Measurements from ENCODE around the gene PRTFDC1. TPM values are rescaled to one million over a fixed set of nuclear protein-coding genes. Genes with fewer than 3 reads are reported as not detected.
"Not testable (repeated sequence)": the region's sequence is repeated elsewhere in the genome, so short reads cannot be mapped to it uniquely, and the experiment has no call there.

Gene PRTFDC1
- total RNA-seq, 1 donor from 2014 or later, result 2.7 TPM

DNA sequence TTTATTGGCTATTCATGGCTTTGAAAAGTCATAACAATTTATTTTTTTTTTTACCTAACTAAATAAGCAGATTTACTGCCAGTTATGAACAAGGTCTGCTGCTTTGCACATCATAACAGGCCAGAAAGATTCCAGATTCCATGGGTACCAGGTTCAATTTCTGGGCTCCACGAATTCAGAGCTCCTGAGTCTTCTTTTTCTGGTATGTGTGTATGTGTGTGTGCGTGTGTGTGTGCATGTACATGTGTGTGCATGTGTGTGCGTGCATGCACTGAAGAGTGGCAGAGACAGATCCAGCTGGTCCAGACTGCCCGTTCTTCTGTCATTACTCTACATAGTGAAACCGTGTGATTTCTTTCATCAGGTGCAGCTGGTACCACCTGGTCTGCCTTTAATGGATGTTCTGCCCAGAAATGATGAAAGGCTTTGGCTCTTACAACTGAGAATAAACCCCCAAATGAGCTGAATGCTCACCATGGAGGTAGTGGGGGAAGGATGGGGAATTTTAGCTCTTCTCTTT lies 14.6 kb upstream of the PRTFDC1 start:
- no peak for DNase-seq (ENCODE audit: low spot score)

DNA sequence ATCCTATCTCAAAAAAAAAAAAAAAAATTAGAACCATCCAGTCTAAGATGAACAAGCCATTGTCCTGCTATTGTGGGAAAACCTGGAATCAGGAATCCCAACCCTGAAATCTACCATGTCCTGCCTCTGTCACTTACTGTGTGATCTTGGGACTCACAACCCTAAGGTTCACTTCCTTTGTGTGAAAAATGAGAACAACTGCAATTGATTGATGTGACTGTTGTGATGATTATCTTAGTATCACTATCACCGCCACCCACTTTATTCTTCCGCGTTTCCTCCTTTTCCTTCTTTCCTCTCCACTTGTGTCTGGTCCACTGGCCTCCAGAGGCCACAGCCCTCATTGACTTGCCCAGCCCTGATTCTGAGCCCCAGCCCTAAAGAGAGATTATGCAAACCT lies 12.6 kb upstream of the PRTFDC1 start:
- DNase-seq (ENCODE audit: low spot score), result no peak

DNA sequence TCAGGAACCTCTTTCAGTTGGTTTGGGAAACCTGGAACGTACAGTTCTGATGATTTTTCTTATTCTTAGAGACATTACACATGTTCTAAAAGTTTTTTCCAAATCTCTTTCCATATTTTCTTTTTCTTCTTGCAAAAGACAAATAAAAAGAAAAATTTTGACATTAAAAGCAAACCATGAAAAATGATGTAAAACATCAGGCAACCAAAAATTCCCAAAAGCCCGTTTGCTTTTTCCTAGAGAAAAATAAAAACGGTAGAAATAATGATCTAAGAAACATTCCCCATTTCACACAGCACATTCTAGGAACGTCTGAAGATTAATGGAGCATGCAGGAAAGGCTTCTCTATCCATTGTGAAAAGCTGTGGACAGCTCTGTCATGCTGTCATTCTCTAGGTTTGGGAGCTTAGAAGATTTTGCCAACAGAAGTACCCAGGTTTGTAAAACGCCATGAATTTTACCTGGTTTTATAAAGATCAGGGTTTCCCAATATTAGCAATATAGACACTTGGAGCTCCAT lies 11.2 kb upstream of the PRTFDC1 start:
- DNase-seq (ENCODE audit: low spot score), result no peak

DNA sequence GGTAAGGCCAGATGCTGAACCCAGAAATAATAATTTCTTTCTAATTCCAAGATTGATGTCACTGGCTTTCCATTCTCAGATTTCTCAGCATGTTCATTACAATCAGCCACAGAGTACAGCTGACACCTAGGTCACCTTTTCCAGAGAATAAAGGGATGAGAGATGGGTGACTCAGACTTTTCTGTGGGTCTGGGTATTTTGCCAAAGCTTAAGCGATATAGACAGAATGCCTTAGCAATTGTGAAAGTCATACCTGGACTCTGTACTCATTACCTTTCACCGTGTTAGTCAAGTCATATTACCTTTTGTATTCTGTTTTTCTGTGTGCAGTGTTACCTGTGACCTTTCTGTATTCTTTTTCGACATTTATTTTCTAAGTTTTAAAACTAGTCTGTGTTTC lies 10.6 kb upstream of the PRTFDC1 start:
- no peak for DNase-seq (ENCODE audit: low spot score)

DNA sequence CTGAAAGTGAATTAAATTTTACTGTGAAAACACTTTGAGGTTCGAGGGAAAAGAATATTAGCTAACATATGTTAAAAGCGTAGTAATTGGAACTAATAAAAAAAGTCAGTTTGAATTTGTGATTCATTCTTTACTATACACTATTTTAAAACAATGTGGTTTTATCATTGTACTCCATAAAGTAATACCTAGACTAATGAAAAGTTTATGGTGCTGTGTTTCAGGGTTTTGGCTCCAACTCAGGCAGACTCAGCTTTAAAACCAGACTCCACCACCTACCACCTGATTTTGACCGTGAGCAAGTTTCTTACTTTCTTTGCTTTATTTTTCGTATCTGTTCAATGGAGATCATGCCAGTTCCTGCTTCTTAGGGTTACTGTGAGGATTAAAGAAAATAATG lies 9.2 kb upstream of the PRTFDC1 start:
- no peak for DNase-seq (ENCODE audit: low spot score)

DNA sequence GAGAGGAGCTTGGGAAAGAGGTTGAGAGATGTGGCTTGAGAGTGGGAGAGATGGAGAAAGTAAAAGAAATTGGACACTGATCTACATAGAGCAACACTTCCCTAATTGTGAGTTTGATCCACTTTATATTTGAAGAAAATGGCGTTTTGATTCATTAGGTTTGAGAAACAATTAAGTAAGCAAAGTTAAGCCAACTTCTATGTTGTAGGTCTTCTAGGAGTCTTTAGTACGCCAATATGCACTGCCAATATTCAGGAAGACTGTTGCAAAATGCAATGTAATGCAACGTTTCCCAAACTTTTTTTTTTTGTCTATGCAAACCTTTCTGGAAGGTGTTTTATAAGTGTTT lies 7.0 kb upstream of the PRTFDC1 start:
- no peak for DNase-seq (ENCODE audit: low spot score)

DNA sequence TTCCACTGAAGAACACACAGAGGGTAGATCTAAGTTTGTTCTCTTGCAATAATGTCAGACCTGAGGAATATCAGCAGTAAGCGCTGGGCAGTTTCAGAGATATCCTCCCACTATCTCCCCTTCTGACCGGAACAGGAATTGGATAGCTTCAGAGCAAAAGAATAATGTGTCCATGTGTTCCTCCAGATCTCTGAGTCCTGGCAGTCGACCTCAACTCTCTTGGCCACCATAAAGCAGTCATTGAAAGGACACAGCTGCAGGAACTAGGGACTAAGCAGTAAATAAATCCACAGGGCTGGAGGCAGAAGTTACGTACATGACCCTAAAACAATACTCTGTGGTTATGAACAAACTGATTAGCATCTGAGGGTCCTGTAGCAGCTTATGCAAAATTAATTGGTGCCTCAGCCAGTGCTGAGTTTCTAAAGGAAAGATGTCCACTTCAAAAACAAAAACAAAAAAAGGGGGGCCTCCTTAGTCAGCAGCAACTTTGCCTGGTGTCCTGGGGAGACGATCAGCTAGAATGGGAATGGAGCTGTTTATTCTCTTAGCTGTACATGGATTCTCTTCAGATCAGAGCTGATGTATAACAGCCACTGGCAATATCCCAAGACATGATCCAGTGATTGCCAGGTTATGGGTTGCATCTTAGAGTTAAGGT lies 6.4 kb upstream of the PRTFDC1 start:
- DNase-seq (ENCODE audit: low spot score), result no peak

DNA sequence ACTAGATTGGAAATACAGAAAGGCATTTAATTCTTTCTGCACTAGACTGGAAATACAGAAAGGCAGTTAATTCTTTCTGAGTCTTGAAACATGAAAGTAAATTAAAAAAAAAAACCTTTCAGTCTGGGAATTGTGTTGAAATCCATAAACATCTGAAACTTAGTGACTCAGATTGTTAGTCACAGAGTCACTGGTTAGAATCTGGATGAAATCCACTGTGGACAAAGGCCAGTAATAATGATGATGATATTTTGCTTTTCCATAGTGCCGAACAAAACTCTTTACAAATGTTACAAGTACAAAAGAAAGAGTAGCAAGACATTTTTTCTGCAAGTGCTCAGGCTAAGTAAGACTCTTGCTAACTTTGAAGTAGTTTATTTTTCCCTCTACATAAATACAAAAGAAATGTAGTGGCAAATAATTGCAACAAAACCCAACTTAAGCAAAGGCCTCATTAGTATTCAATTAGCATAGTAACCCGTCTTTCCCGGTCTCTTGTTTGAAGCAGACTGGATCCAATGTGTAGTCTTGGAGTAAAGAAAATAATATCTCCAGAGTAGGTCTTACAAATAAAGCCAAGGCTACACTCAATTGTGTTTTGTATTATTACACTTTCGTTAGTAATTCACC lies 5.8 kb upstream of the PRTFDC1 start:
- DNase-seq (ENCODE audit: low spot score), result no peak

DNA sequence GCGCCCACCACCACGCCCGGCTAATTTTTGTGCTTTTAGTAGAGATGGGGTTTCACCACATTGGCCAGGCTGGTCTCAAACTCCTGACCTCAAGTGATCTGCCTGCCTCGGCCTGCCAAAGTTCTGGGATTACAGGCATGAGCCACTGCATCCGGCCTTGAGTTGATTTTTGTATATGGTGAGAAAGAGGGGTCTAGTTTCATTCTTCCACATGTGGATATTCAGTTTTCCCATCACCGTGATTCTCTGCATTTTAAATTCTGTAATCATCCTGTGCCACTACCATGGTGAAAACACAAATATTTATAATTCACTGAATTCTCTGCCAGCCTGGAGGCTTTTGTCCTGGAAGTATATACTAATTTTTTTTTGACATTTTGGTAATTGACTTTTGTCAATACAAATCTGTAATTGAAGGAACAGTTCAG lies 5.2 kb upstream of the PRTFDC1 start:
- DNase-seq (ENCODE audit: low spot score), result not testable (repeated sequence)

DNA sequence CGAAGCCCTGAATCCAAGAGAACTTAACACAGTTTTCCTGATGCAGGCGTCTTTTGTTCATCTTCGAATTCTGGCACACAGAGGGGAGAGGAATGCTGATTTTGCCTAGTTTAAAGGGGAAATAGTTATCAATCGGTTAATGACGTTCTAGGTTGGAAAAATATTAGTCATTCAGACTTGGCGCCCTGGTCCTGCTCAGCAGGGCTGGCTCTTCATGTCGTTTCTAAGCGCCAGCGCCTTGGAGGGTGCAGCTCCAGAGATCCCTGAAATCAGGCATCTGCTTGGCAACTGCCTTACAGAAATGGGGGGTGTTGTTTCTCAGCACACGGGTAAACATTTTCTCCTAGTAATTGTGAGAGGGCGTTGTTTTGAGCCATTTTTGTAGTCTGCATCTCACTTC lies 1.3 kb upstream of the PRTFDC1 start:
- no peak for DNase-seq (ENCODE audit: low spot score)

DNA sequence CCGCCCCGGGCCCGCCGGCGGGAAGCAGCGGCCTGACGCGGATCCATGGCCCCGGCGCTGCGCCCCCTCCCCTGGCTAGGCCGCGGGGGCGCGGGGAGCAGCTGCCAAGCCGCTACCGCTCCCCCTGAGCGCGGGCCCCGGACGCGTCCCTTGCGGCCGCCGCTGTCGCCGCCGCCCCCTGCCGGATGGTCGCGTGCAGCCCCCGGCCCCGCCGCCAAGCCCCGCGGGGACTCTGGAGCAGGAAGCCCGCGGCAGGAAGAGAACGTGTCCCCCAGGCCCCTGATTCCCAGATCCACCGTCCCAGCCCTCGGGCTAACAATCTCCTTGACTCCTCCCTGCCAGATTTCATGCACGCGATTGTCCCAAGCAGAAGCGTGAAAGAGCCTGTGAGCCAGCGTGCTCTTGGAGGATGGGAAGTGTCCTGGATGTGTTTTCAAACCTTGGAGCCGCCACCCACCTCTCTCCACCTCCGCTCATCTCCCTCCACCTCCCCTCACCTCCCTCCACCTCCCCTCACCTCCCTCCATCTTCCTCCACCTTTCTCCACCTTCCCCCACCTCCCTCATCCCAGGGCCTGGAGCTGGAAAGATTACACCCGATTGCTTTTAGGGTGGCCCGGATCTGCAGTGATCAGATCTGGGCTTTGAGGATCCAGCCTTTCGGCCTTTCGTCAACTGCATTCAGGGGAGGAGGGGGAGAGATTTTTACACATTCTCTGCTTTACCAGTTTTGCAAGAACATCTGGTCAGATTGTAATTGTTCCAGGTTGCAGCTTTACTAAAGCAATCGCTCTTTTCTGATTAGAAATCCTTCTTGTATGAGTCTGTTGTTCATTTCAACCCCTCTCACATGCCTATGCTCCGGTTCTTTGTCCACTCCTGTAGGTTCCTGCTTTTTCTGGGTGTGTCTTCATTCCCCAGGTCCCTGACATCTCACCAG lies 570 bp upstream of the PRTFDC1 start:
- DNase-seq (ENCODE audit: low spot score), result no peak

DNA sequence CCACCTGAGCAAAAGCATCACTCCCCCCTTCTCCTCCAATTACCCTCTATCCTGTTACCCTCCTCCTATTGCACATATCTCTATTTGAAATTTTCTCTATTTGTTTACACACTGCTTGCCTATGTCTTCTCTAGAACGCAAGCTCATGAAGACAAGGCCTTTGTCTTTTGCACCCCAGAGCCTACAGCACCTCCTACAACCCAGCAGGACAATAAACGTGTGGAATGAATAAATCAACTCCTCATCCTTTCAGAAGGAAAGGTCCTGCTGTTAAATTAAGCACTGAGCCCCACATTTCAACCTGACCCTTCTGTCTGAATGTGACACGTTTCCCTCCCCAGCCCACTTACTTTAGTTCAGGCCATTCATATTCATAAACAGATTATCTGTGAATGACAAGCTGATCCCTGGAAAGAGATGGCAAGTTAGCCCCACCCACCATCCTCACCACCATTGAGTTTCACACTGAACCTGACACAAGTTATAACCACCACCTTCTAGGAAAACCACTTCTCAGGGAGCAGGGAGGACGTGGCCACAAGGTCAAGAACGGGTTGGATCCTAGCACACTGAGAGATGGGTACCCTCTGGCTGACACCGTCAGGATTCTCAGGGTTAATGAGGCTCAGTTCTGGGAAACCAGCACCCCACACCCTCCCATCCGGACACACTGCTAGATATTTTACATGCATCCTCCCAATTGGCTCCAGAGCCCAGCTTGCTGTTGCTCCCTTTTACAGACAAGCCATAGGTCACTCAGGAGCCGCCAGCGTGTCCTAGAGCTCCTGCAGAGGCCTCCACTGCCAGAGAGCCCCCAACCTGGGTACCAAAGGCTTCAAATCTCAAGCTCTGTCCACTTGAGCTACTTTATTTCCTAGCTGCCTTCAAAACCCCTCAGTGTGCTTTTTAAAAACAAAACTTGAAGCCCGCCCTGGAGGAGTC lies 934 bp downstream of the PRTFDC1 start:
- no peak for DNase-seq (ENCODE audit: low spot score)

DNA sequence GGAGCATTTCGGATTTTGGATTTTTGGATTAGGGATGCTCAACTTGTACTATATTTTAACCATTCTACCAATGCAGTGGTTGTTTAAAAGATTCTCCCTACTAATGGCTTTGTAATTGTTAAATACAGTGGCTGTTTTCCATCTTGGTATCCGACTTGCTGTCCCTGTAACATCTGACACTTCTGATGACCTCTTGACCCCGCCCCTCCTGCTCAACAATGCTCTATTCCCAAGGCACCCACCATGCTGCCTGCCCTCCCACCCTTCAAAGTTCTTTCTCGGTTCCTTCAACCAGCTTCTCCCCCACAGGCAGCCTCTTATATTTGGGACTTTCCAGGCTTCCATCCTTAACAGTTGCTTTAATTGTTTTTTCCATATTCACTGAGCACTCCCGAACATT lies 2.0 kb downstream of the PRTFDC1 start:
- no peak for DNase-seq (ENCODE audit: low spot score)

DNA sequence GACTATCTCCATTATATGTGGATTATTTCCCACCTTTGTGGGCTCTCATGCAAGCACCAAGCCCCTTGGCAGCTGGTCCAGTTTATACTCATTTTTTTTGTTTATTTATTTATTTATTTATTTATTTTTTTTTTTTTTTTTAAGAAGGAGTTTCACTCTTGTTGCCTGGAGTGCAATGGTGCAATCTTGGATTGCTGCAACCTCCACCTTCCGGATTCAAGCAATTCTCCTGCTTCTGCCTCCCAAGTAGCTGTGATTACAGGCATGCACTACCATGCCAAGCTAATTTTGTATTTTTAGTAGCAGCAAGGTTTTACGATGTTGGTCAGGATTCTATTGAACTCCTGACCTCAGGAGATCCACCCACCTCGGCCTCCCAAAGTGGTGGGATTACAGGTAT lies 2.8 kb downstream of the PRTFDC1 start:
- DNase-seq (ENCODE audit: low spot score), result no peak

DNA sequence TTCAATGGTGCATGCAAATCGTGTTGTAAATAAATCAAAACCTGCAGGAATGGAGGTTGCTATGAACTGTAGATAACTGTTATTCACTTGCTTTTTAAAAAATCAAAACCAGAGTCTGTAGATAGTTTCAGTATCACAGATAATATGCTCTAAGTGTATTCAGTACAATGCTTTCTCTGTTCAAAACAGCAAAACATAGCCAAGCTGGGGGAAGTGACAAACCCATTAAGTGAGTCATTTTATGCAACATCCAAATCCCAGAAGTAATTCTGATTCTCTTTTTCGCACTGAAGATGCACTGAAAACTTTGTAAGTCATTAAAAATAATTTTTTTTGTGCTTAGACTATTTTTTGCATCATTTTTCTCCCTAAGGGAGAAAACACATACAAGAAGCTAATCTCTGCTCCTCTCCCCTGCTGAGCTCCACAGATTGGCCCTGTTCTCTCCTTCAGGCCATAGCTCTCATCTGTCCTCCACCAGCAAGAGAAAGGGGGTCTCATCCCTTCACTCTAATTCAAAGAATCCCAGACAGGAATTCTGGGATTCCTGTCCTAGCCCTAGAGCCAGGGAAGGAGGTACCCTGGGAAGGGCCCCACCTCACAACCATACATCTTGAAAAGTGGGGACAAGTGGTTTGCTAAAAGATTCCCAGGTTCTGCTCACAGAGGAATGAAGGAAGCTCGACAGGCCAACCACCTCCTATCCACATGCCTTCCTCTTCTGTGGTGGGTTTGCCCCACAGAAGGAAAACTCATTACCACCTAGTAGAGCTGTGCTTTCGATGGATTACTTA lies 4.9 kb downstream of the PRTFDC1 start:
- no peak for DNase-seq (ENCODE audit: low spot score)

DNA sequence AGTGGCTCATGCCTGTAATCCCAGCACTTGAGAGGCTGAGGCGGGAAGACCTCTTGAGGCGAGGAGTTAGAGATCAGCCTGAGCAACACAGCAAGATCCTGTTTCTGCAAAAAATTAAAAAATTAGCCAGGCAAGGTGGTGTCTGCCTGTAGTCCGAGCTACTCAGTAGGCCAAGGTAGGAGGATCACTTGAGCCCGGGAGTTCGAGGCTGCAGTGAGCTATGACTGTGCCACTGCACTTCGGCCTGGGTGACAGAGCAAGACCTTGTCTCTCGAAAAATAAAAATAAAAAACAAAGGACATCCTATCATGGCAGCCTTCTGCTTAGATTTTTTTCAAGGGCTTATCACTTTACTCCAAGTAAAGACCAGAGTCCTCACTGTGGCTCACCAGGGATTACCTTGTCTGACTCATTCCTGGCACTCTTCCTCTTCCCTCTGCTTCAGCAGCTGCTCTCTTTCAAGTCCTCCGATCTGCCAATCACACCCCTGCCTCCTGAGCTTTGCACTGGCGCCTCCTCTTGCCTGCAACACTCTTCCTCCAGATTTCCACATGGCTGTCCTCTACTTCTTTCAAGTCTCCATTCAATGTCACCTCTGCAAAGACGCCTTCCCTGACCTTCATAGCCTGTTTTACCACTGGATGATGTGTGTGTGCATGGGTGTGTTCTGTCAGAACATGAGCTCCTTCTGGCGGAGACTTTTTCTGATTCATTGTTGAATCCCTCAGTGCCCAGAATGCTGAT lies 7.7 kb downstream of the PRTFDC1 start:
- DNase-seq (ENCODE audit: low spot score), result no peak

DNA sequence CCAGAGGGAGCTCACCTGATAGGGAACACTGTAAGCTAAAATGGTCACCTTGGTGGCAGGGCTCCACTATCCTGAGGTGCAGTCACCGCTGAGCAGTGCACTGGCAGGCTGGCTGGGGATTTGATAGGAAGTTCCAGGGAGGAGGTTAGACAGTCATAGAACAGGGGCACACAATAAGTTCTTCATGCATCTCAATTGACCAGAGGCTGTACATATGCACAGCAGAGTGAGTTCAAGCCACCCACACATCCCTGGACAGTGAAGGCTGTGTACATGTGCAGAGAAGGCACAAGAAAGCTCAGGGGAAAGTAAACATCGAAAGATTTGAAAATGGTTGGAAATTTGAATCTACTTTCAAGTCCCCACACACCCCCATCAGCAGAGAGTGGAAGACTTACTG lies 13.9 kb downstream of the PRTFDC1 start:
- DNase-seq (ENCODE audit: low spot score), result no peak

DNA sequence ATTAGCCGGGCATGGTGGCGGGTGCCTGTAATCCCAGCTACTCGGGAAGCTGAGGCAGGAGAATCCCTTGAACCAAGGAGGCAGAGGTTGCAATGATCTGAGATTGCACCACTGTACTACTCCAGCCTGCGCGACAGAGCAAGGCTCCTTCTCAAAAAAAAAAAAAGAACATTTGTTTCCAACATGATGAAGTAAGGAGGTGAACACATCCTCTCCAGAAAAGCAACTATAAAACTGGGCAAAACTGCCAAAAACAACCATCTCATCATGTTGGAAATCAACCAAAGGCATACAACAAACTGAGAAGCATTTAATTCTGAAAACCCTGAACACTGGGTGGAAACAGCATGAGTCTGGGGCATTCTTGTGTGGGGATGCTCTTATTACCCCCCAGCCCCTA lies 14.3 kb downstream of the PRTFDC1 start:
- DNase-seq (ENCODE audit: low spot score), result no peak
